ENCODE measurements around the gene GNB3.

DNA sequence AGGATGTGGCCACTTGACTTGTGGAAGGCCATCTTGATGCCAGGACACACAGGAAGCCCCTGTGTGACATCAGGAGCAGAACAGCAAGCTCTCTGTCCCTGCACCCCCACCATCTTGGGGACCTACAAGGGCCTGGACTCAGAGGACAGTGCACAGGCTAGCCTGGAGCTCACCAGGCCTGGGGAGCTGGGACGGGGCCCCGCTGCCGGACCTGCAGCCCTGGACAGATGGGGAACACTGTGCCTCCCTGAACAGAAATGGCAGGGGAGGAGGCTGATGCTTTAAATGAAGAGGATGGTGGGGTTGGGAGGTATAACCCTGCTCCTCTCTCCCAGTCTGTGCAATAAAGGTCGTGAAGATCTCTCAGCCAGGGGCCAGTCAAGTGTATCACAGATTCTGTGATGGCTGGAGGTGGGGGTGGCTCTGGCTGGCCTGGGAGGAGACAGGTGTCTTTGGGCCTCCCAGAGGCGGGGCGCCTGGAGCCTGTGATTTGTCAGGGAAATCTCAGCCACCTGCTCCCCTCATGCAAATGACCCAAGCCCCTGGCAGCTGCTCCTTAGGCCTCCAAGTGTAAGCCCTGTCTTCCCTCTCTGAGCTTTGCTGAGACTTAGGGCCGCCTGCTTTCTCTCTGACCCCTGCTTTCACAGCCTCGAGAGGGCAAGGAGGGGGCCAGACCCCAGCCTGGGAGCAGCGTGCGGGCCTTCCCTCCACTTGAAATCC lies 1.1 kb upstream of the GNB3 start:
- TF ChIP-seq, protein P1, sequence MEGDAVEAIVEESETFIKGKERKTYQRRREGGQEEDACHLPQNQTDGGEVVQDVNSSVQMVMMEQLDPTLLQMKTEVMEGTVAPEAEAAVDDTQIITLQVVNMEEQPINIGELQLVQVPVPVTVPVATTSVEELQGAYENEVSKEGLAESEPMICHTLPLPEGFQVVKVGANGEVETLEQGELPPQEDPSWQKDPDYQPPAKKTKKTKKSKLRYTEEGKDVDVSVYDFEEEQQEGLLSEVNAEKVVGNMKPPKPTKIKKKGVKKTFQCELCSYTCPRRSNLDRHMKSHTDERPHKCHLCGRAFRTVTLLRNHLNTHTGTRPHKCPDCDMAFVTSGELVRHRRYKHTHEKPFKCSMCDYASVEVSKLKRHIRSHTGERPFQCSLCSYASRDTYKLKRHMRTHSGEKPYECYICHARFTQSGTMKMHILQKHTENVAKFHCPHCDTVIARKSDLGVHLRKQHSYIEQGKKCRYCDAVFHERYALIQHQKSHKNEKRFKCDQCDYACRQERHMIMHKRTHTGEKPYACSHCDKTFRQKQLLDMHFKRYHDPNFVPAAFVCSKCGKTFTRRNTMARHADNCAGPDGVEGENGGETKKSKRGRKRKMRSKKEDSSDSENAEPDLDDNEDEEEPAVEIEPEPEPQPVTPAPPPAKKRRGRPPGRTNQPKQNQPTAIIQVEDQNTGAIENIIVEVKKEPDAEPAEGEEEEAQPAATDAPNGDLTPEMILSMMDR (IDR thresholded peaks at IDR 0.05; ENCODE audit: insufficient read depth, low read length), result no peak
- TF ChIP-seq, protein P2, sequence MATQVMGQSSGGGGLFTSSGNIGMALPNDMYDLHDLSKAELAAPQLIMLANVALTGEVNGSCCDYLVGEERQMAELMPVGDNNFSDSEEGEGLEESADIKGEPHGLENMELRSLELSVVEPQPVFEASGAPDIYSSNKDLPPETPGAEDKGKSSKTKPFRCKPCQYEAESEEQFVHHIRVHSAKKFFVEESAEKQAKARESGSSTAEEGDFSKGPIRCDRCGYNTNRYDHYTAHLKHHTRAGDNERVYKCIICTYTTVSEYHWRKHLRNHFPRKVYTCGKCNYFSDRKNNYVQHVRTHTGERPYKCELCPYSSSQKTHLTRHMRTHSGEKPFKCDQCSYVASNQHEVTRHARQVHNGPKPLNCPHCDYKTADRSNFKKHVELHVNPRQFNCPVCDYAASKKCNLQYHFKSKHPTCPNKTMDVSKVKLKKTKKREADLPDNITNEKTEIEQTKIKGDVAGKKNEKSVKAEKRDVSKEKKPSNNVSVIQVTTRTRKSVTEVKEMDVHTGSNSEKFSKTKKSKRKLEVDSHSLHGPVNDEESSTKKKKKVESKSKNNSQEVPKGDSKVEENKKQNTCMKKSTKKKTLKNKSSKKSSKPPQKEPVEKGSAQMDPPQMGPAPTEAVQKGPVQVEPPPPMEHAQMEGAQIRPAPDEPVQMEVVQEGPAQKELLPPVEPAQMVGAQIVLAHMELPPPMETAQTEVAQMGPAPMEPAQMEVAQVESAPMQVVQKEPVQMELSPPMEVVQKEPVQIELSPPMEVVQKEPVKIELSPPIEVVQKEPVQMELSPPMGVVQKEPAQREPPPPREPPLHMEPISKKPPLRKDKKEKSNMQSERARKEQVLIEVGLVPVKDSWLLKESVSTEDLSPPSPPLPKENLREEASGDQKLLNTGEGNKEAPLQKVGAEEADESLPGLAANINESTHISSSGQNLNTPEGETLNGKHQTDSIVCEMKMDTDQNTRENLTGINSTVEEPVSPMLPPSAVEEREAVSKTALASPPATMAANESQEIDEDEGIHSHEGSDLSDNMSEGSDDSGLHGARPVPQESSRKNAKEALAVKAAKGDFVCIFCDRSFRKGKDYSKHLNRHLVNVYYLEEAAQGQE (IDR thresholded peaks at IDR 0.05; ENCODE audit: insufficient replicate concordance, low read depth), result no peak
- TF ChIP-seq POLR2AphosphoS5 (IDR thresholded peaks at IDR 0.05; ENCODE audit: low read depth), result no peak
